ENCODE measurements around the gene ALG12. TPM values are rescaled to one million over a fixed set of nuclear protein-coding genes. Genes with fewer than 3 reads are reported as not detected.

ALG12 gene
- total and polyA plus RNA-seq, 2 of the 8 experiments (the other 6 are each of a cell fraction or from before 2014, with no cell fraction given): 13.4 to 22.5 TPM

- TF ChIP-seq NRF1 (IDR thresholded peaks at IDR 0.05; ENCODE audit: low read depth, low read length) (no peak), KDM4A (IDR thresholded peaks at IDR 0.05; ENCODE audit: low read depth, low read length, severe bottlenecking) (no peak), BRCA1 (IDR thresholded peaks at IDR 0.05; ENCODE audit: low read depth, low read length) (no peak), FOSL1 (IDR thresholded peaks at IDR 0.05; ENCODE audit: insufficient read depth, low read depth, low read length) (no peak), ZNF274 (IDR thresholded peaks at IDR 0.05; ENCODE audit: borderline replicate concordance, extremely low read depth, low read length) (no peak), POU5F1 (IDR thresholded peaks at IDR 0.05; ENCODE audit: low read depth, low read length) (no peak), TAF7 (optimal IDR thresholded peaks at IDR 0.05; ENCODE audit: borderline replicate concordance, low read depth, low read length) (no peak), BACH1 (IDR thresholded peaks at IDR 0.05; ENCODE audit: low read length) (no peak), KDM1A (IDR thresholded peaks at IDR 0.05; ENCODE audit: borderline replicate concordance, low read length) (no peak), MAFK (IDR thresholded peaks at IDR 0.05; ENCODE audit: low read depth, low read length) (no peak), POLR2A (IDR thresholded peaks at IDR 0.05; ENCODE audit: control extremely low read depth in 1 of 2, low read depth in 2 of 2, low read length in 2 of 2) (no peak)
- TF ChIP-seq, protein P1, sequence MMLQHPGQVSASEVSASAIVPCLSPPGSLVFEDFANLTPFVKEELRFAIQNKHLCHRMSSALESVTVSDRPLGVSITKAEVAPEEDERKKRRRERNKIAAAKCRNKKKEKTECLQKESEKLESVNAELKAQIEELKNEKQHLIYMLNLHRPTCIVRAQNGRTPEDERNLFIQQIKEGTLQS (IDR thresholded peaks at IDR 0.05; ENCODE audit: insufficient read depth, low read depth, low read length): no peak
- peaks cover 3% of the 10 kb centered on the region; the same call in 1 of the 2 replicates for H3K79me1 ChIP-seq (ENCODE audit: low read depth, low read length)
- no peaks in the 10 kb centered on the region for H3K79me2 ChIP-seq (ENCODE audit: control insufficient read depth in 1 of 2, insufficient read depth in 2 of 2, low read length in 2 of 2)
- peaks cover 4 to 5% of the 10 kb centered on the region in 2 experiments; a peak in 3 of 4 replicates for H3K9me3 ChIP-seq (ENCODE audit: insufficient read depth in 2 of 2, low read depth in 1 of 2, low read length in 1 of 2)
- H2BK12ac ChIP-seq (ENCODE audit: low read depth, low read length): no peak overlapping the region
- H2AK5ac ChIP-seq (ENCODE audit: low read depth, low read length): no peak overlapping the region
- no peak overlapping the region for H2BK5ac ChIP-seq (ENCODE audit: low read depth, low read length)
- no peak overlapping the region for H3K4me2 ChIP-seq (ENCODE audit: insufficient read depth in 1 of 2, low read depth in 2 of 2, low read length in 2 of 2)
- FAIRE-seq: no peak
- no peak overlapping the region for H3K27ac ChIP-seq (ENCODE audit: low read depth, low read length)
- no peak overlapping the region for H2BK15ac ChIP-seq (ENCODE audit: low read length)
- H3K4me3 ChIP-seq (ENCODE audit: extremely low read depth in 1 of 4, insufficient read depth in 2 of 4, low read depth in 3 of 4, low read length in 4 of 4): no peak overlapping the region
- 95% methylated on average over 4 of the region's 4 CpGs; no CpG with 5 or more reads in 1 of the 2 experiments for WGBS, 2 experiments (ENCODE audit: extremely low coverage in 1 of 2, insufficient coverage in 1 of 2, insufficient read length in 1 of 2, insufficient replicate concordance in 2 of 2, low coverage in 1 of 2, low lambda C conversion rate in 2 of 2, missing lambda C conversion rate in 1 of 2)
- no peak overlapping the region for H3K14ac ChIP-seq (ENCODE audit: insufficient read length)
- peaks cover 0 to 20% (median 5%) of the 10 kb centered on the region in 4 experiments; a peak in 2 of 8 replicates for H3K36me3 ChIP-seq (ENCODE audit: control insufficient read depth in 2 of 4, insufficient read depth in 4 of 4, low read length in 3 of 4)
- POLR2A ChIA-PET (ENCODE audit: partially characterized antibody): interaction anchor here (1.0 to 1.3 kb wide), 4 partner anchors 8 to 14 kb away, joined by 3 to 5 read pairs (median 4); no protein-coding TSS in a partner anchor
- no peaks in the 10 kb centered on the region for H3K23me2 ChIP-seq (ENCODE audit: low read depth, low read length)
- no peak for DNase-seq (ENCODE audit: low read depth in 1 of 2, low spot score in 2 of 2)
- no peak overlapping the region for H3K4ac ChIP-seq (replicated peaks; ENCODE audit: insufficient read length, low read depth, low read length)
- H2AFZ ChIP-seq (ENCODE audit: low read length): no peak overlapping the region
- no peak overlapping the region for H4K5ac ChIP-seq (ENCODE audit: insufficient read length, low read depth, low read length)
- no peak overlapping the region for H4K91ac ChIP-seq (replicated peaks; ENCODE audit: insufficient read length, low read length)
- H3K23ac ChIP-seq (ENCODE audit: insufficient read length): no peak overlapping the region
- H4K8ac ChIP-seq (ENCODE audit: extremely low read depth, insufficient read depth, low read length): peak overlapping the region; percentile 91
- no peaks in the 10 kb centered on the region for H3K4me1 ChIP-seq (replicated peaks in 1 of 4; ENCODE audit: control insufficient read depth in 3 of 4, insufficient read depth in 4 of 4, low read length in 3 of 4)
- no peak overlapping the region for H3K56ac ChIP-seq (replicated peaks; ENCODE audit: insufficient read length, low read depth, low read length)
- no peak overlapping the region for H3K9ac ChIP-seq (replicated peaks in 1 of 4; ENCODE audit: extremely low read depth in 1 of 4, low read depth in 3 of 4, low read length in 3 of 4)
- H2BK20ac ChIP-seq (ENCODE audit: low read length): no peak overlapping the region
- CTCF ChIA-PET (ENCODE audit: partially characterized antibody): no interaction called here
- no peak overlapping the region for H3K18ac ChIP-seq (ENCODE audit: extremely low read depth, low read length)
- peaks cover 0 to 3% of the 10 kb centered on the region in 2 experiments for H4K20me1 ChIP-seq (replicated peaks in 1 of 2; ENCODE audit: control insufficient read depth in 1 of 2, insufficient read depth in 2 of 2, low read length in 2 of 2)
- no peak overlapping the region for H2BK120ac ChIP-seq (replicated peaks; ENCODE audit: low read depth, low read length)
- H3K27me3 ChIP-seq (replicated peaks in 1 of 4; ENCODE audit: control insufficient read depth in 3 of 4, extremely low read depth in 1 of 4, insufficient read depth in 3 of 4, low read length in 3 of 4): no peaks in the 10 kb centered on the region
These were observed 25.9 kb downstream of the ALG12 start for GRCh38 chr22:49892226-49892899.

Data from H1 (cell line).